Keratinocyte (primary cell): ENCODE results near the gene KRT24. TPM values are rescaled to one million over a fixed set of nuclear protein-coding genes. Genes with fewer than 3 reads are reported as not detected.

Source experiments
- DNase-seq: peaks from one replicate; pipeline ENCODE4 v3.0.0-alpha.2; 2011; ENCODE audit warnings: low read depth, missing footprints, low spot score
- FAIRE-seq: peaks from 2 replicates; lab custom pipeline; 2011; peaks lifted over from hg19 to GRCh38; lab: Jason Lieb, UNC
- H2AFZ ChIP-seq: 2 replicates; pipeline ENCODE4 v1.6.0; 2012; ENCODE audit warnings: low read length, control low read depth, inconsistent platforms; ENCODE audit not compliant: control insufficient read depth
- H3K27ac ChIP-seq: 2 replicates; pipeline ENCODE4 v1.5.1; 2011; ENCODE audit warnings: low read length; ENCODE audit not compliant: control insufficient read depth, insufficient read depth
- H3K27me3 ChIP-seq: 3 replicates; pipeline ENCODE4 v1.6.0; 2011; ENCODE audit warnings: low read length; ENCODE audit not compliant: control insufficient read depth, insufficient read depth; ENCODE audit errors: extremely low read depth
- H3K36me3 ChIP-seq, 2 experiments: 2 replicates in 1 of 2; 3 replicates in 1 of 2; pipeline ENCODE4 v1.5.1; 2011; ENCODE audit warnings: low read length in 2 of 2, mild to moderate bottlenecking in 1 of 2; ENCODE audit not compliant: control insufficient read depth in 2 of 2, insufficient read depth in 2 of 2; ENCODE audit errors: extremely low read depth in 1 of 2
- H3K4me1 ChIP-seq: 3 replicates; pipeline ENCODE4 v1.5.1; 2011; ENCODE audit warnings: low read length; ENCODE audit not compliant: control insufficient read depth, insufficient read depth; ENCODE audit errors: extremely low read depth
- H3K4me2 ChIP-seq: 3 replicates; pipeline ENCODE4 v1.6.0; 2011; ENCODE audit warnings: low read depth, low read length; ENCODE audit not compliant: control insufficient read depth, insufficient read depth; ENCODE audit errors: extremely low read depth
- H3K4me3 ChIP-seq, 3 experiments: fragments of 200-600 bp in 1 of 3; sonication (generic) in 1 of 3; 2 replicates in 2 of 3; 3 replicates in 1 of 3; pipeline ENCODE4 v1.5.1; 2011 to 2016; ENCODE audit warnings: low read length in 3 of 3, mild to moderate bottlenecking in 3 of 3, control low read depth in 2 of 3, inconsistent platforms in 1 of 3, low read depth in 1 of 3, mixed read lengths in 1 of 3, mixed run types in 1 of 3, moderate library complexity in 1 of 3; ENCODE audit not compliant: control insufficient read depth in 2 of 3, insufficient read depth in 2 of 3; ENCODE audit errors: extremely low read depth in 1 of 3
- H3K79me2 ChIP-seq: 2 replicates; pipeline ENCODE4 v1.6.0; 2012; ENCODE audit warnings: low read length; ENCODE audit not compliant: control insufficient read depth, insufficient read depth
- H3K9ac ChIP-seq: 3 replicates; pipeline ENCODE4 v1.6.0; 2011; ENCODE audit warnings: low read length; ENCODE audit not compliant: control insufficient read depth, insufficient read depth; ENCODE audit errors: extremely low read depth
- H3K9me1 ChIP-seq: 3 replicates; pipeline ENCODE4 v1.6.0; 2011; ENCODE audit warnings: low read length; ENCODE audit not compliant: control insufficient read depth, insufficient read depth; ENCODE audit errors: extremely low read depth
- H3K9me3 ChIP-seq: 2 replicates; pipeline ENCODE4 v1.5.1; 2012; ENCODE audit warnings: low read depth, low read length; ENCODE audit not compliant: control insufficient read depth
- H4K20me1 ChIP-seq: 3 replicates; pipeline ENCODE4 v1.6.0; 2011; ENCODE audit warnings: low read length; ENCODE audit not compliant: control insufficient read depth, insufficient read depth; ENCODE audit errors: extremely low read depth
- CTCF ChIP-seq, 3 experiments: IDR thresholded peaks in 1 of 3; conservative IDR thresholded peaks in 1 of 3; optimal IDR thresholded peaks in 1 of 3; 2 replicates in 2 of 3; 3 replicates in 1 of 3; pipeline versions ENCODE3 to v1.5.1; 2011; ENCODE audit warnings: low read length in 3 of 3, mild to moderate bottlenecking in 3 of 3, moderate library complexity in 2 of 3, control low read depth in 1 of 3, inconsistent platforms in 1 of 3; ENCODE audit not compliant: insufficient read depth in 2 of 3; ENCODE audit errors: extremely low read depth in 1 of 3
- EZH2 ChIP-seq: IDR thresholded peaks from one replicate; pipeline ENCODE4 v1.6.1; 2012; ENCODE audit warnings: inconsistent platforms, mild to moderate bottlenecking, low read length, moderate library complexity
- dilution Hi-C: fragments of 300-500 bp; cut with MboI; formaldehyde crosslinking; loops from one replicate; pipeline ENCODE4 v1.7.0; 2020; ENCODE audit warnings: low sequenced_read_pairs; ENCODE audit not compliant: extremely low pct_ligation_motif_present
- polyA plus RNA-seq, 5 experiments: library from polyadenylated mRNA; depleted of rRNA in 3 of 5; stranded (reverse) in 3 of 5; stranded (forward) in 1 of 5; unstranded in 1 of 5; fragments of >200 nt; gene quantifications; 1 replicate in 1 of 5; 2 replicates in 3 of 5; 3 replicates in 1 of 5; pipeline versions ENCODE4 v1.2.1 to v1.2.3, GENCODE V29; 2011 to 2012; ENCODE audit warnings: missing spikeins in 2 of 5, low read depth in 1 of 5, low replicate concordance in 1 of 5

KRT24 gene
- polyA plus RNA-seq, 1 donor (not counting 4 experiments of a cell fraction or from before 2014, with no cell fraction given), result 1.0 TPM

GRCh38 chr17:40696651-40697072, 6.9 kb downstream of the KRT24 start:
- Histone ChIP-seq H3K9me3 (no peaks in the 10 kb centered on the region), H3K9ac (no peak overlapping the region), H3K9me1 (no peaks in the 10 kb centered on the region), H3K4me2 (peak overlapping the region; percentile 61), H3K27me3 (no peaks in the 10 kb centered on the region), H2AFZ (no peak overlapping the region), H3K4me3 (no peak overlapping the region), H3K79me2 (no peaks in the 10 kb centered on the region), H3K36me3 (no peaks in the 10 kb centered on the region), H3K27ac (no peak overlapping the region), H4K20me1 (no peaks in the 10 kb centered on the region), H3K4me1 (peaks cover 11% of the 10 kb centered on the region)
- dilution Hi-C loops, result no loop called here
- DNase-seq (no peak), FAIRE-seq (peak; percentile 9)
- TF ChIP-seq EZH2 (no peak), CTCF (optimal IDR thresholded peaks at IDR 0.05 in 1 of 3, IDR thresholded peaks at IDR 0.05 in 1 of 3, conservative IDR thresholded peaks at IDR 0.05 in 1 of 3; ENCODE audit: extremely low read depth in 1 of 3, insufficient read depth in 2 of 3, low read length in 3 of 3) (no peak)

GRCh38 chr17:40695874-40696472, 7.6 kb downstream of the KRT24 start:
- DNase-seq (no peak), FAIRE-seq (no peak)
- Histone ChIP-seq H3K4me2 (peak overlapping the region; percentile 61), H3K4me3 (no peak overlapping the region), H3K27me3 (no peaks in the 10 kb centered on the region), H3K79me2 (no peaks in the 10 kb centered on the region), H2AFZ (no peak overlapping the region), H3K9me3 (no peaks in the 10 kb centered on the region), H3K4me1 (peaks cover 11% of the 10 kb centered on the region), H4K20me1 (no peaks in the 10 kb centered on the region), H3K9ac (no peak overlapping the region), H3K9me1 (no peaks in the 10 kb centered on the region), H3K27ac (no peak overlapping the region), H3K36me3 (no peaks in the 10 kb centered on the region)
- dilution Hi-C loops, result no loop called here
- TF ChIP-seq CTCF (optimal IDR thresholded peaks at IDR 0.05 in 1 of 3, IDR thresholded peaks at IDR 0.05 in 1 of 3, conservative IDR thresholded peaks at IDR 0.05 in 1 of 3; ENCODE audit: extremely low read depth in 1 of 3, insufficient read depth in 2 of 3, low read length in 3 of 3) (no peak), EZH2 (no peak)
